ENCODE results near the gene DPYD.

The DPYD gene

GRCh38 chr1:97073936-97074335 is 846.9 kb downstream of the DPYD start:
- DNase-seq: no peak

GRCh38 chr1:97073169-97073568 is 847.7 kb downstream of the DPYD start:
- no peak for DNase-seq

- no peak for DNase-seq
Observed at GRCh38 chr1:97071173-97071572, 849.7 kb downstream of the DPYD start.

- no peak for DNase-seq
Observed at GRCh38 chr1:97070376-97070775, 850.5 kb downstream of the DPYD start.

GRCh38 chr1:97069312-97069711 is 851.5 kb downstream of the DPYD start:
- DNase-seq: no peak

- DNase-seq: no peak
Observed at GRCh38 chr1:97066860-97067259, 854.0 kb downstream of the DPYD start.

GRCh38 chr1:97063532-97063931 is 857.3 kb downstream of the DPYD start:
- DNase-seq: no peak

GRCh38 chr1:97061604-97062003 is 859.2 kb downstream of the DPYD start:
- no peak for DNase-seq

- DNase-seq: no peak
Observed at GRCh38 chr1:97056386-97056785, 864.4 kb downstream of the DPYD start.

- DNase-seq: no peak
Observed at GRCh38 chr1:97053268-97053667, 867.6 kb downstream of the DPYD start.

GRCh38 chr1:97051823-97052222 is 869.0 kb downstream of the DPYD start:
- DNase-seq: no peak

GRCh38 chr1:97050506-97050905 is 870.3 kb downstream of the DPYD start:
- peak; percentile 13 for DNase-seq

- DNase-seq: no peak
Observed at GRCh38 chr1:97047421-97047793, 873.4 kb downstream of the DPYD start.

GRCh38 chr1:97046765-97047420 is 873.9 kb downstream of the DPYD start:
- no peak for DNase-seq

GRCh38 chr1:97044159-97044760 is 876.6 kb downstream of the DPYD start:
- no peak for DNase-seq

GRCh38 chr1:97042551-97042950 is 878.3 kb downstream of the DPYD start:
- no peak for DNase-seq

- DNase-seq: no peak
Observed at GRCh38 chr1:97041026-97041425, 879.8 kb downstream of the DPYD start.

GRCh38 chr1:97038410-97038809 is 882.4 kb downstream of the DPYD start:
- no peak for DNase-seq

GRCh38 chr1:97034651-97035050 is 886.2 kb downstream of the DPYD start:
- no peak for DNase-seq

- no peak for DNase-seq
Observed at GRCh38 chr1:97033949-97034348, 886.9 kb downstream of the DPYD start.
